ENCODE results near the gene PLA2G15. TPM values are rescaled to one million over a fixed set of nuclear protein-coding genes. Genes with fewer than 3 reads are reported as not detected.

PLA2G15 gene
- total and polyA plus RNA-seq, 2 donors (not counting 1 experiment from before 2014, with no cell fraction given), result 6.1 to 12.5 TPM

- H3K27ac ChIP-seq (ENCODE audit: low read length in 2 of 2), result no peak overlapping the region
- intact Hi-C loops (cut with micrococcal nuclease), result no loop called here
- 96% methylated on average over 7 of the region's 7 CpGs for WGBS (ENCODE audit: insufficient coverage)
- Mint-ChIP-seq H3K27ac (no peak overlapping the region), H3K27me3 (no peaks in the 10 kb centered on the region), H3K9me3 (ENCODE audit: insufficient read depth) (no peaks in the 10 kb centered on the region), H3K4me3 (no peak overlapping the region), H3K4me1 (peaks cover 40% of the 10 kb centered on the region)
- H3K9me3 ChIP-seq (ENCODE audit: control extremely low read depth in 1 of 3, control insufficient read depth in 2 of 3, insufficient read depth in 1 of 3, low read length in 2 of 3), result peaks cover 0 to 3% (median 0%) of the 10 kb centered on the region in 3 donors
- no peak overlapping the region for H2AFZ ChIP-seq (ENCODE audit: insufficient read depth, low read depth, low read length, poor library complexity, severe bottlenecking)
- no peak overlapping the region for H3K4me2 ChIP-seq (replicated peaks; ENCODE audit: low read depth, low read length, poor library complexity, severe bottlenecking)
- CTCF ChIA-PET, result interaction anchor here (0.7 to 9.1 kb wide), 10 partner anchors 12 to 86 kb away, joined by 3 to 109 read pairs (median 6); no protein-coding TSS in a partner anchor
- TF ChIP-seq, protein P1, sequence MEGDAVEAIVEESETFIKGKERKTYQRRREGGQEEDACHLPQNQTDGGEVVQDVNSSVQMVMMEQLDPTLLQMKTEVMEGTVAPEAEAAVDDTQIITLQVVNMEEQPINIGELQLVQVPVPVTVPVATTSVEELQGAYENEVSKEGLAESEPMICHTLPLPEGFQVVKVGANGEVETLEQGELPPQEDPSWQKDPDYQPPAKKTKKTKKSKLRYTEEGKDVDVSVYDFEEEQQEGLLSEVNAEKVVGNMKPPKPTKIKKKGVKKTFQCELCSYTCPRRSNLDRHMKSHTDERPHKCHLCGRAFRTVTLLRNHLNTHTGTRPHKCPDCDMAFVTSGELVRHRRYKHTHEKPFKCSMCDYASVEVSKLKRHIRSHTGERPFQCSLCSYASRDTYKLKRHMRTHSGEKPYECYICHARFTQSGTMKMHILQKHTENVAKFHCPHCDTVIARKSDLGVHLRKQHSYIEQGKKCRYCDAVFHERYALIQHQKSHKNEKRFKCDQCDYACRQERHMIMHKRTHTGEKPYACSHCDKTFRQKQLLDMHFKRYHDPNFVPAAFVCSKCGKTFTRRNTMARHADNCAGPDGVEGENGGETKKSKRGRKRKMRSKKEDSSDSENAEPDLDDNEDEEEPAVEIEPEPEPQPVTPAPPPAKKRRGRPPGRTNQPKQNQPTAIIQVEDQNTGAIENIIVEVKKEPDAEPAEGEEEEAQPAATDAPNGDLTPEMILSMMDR (IDR thresholded peaks at IDR 0.05), result no peak
- no peak for TF ChIP-seq EZH2 (IDR thresholded peaks at IDR 0.05; ENCODE audit: borderline replicate concordance, insufficient read depth, low read depth, low read length, poor library complexity, severe bottlenecking)
- peaks cover 19% of the 10 kb centered on the region for H3K79me2 ChIP-seq (ENCODE audit: control insufficient read depth, insufficient read depth, low read length)
- peaks cover 31 to 51% of the 10 kb centered on the region in 2 donors for H3K4me1 ChIP-seq (ENCODE audit: control insufficient read depth in 2 of 2, insufficient read depth in 2 of 2, low read length in 2 of 2)
- no peak for ATAC-seq (ENCODE audit: low read depth)
- H4K20me1 ChIP-seq (ENCODE audit: control insufficient read depth, insufficient read depth, low read length, poor library complexity, severe bottlenecking), result peaks cover 9% of the 10 kb centered on the region
- no peaks in the 10 kb centered on the region for H3K27me3 ChIP-seq (replicated peaks in 1 of 4; ENCODE audit: control extremely low read depth in 1 of 4, control insufficient read depth in 3 of 4, insufficient read depth in 4 of 4, low read length in 3 of 4)
- H3K4me3 ChIP-seq (ENCODE audit: control extremely low read depth in 1 of 5, extremely low read depth in 1 of 5, insufficient read depth in 1 of 5, low read depth in 2 of 5, low read length in 4 of 5), result no peak overlapping the region
- no peak overlapping the region for H3K9ac ChIP-seq (ENCODE audit: low read length)
- POLR2A ChIA-PET, result no interaction called here
- DNase-seq, result no peak
- H3K36me3 ChIP-seq (replicated peaks in 1 of 2; ENCODE audit: control extremely low read depth in 1 of 2, control insufficient read depth in 1 of 2, extremely low read depth in 1 of 2, insufficient read depth in 2 of 2, low read length in 1 of 2), result no peaks in the 10 kb centered on the region
Observed at GRCh38 chr16:68242085-68242484, 3.1 kb upstream of the PLA2G15 start.

GRCh38 chr16:68242926-68243858 is 2.0 kb upstream of the PLA2G15 start:
- H3K27ac Mint-ChIP-seq, result no peak overlapping the region
- H2AFZ ChIP-seq (ENCODE audit: insufficient read depth, low read depth, low read length, poor library complexity, severe bottlenecking), result no peak overlapping the region
- no peak overlapping the region for H3K27ac ChIP-seq (ENCODE audit: low read length in 2 of 2)
- peaks cover 38 to 50% of the 10 kb centered on the region in 2 donors for H3K4me1 ChIP-seq (ENCODE audit: control insufficient read depth in 2 of 2, insufficient read depth in 2 of 2, low read length in 2 of 2)
- peaks cover 9% of the 10 kb centered on the region for H4K20me1 ChIP-seq (ENCODE audit: control insufficient read depth, insufficient read depth, low read length, poor library complexity, severe bottlenecking)
- no peak for ATAC-seq (ENCODE audit: low read depth)
- no peak overlapping the region for H3K9ac ChIP-seq (ENCODE audit: low read length)
- H3K27me3 ChIP-seq (replicated peaks in 1 of 4; ENCODE audit: control extremely low read depth in 1 of 4, control insufficient read depth in 3 of 4, insufficient read depth in 4 of 4, low read length in 3 of 4), result no peaks in the 10 kb centered on the region
- no peak overlapping the region for H3K4me2 ChIP-seq (replicated peaks; ENCODE audit: low read depth, low read length, poor library complexity, severe bottlenecking)
- no peaks in the 10 kb centered on the region for H3K36me3 ChIP-seq (replicated peaks in 1 of 2; ENCODE audit: control extremely low read depth in 1 of 2, control insufficient read depth in 1 of 2, extremely low read depth in 1 of 2, insufficient read depth in 2 of 2, low read length in 1 of 2)
- H3K9me3 ChIP-seq (ENCODE audit: control extremely low read depth in 1 of 3, control insufficient read depth in 2 of 3, insufficient read depth in 1 of 3, low read length in 2 of 3), result no peaks in the 10 kb centered on the region
- ChIA-PET POLR2A (interaction anchor here (0.7 kb wide), 3 partner anchors 12 to 945 kb away, joined by 3 to 10 read pairs (median 7); no protein-coding TSS in a partner anchor), CTCF (interaction anchor here (0.6 to 9.1 kb wide), 10 partner anchors 13 to 730 kb away, joined by 3 to 109 read pairs (median 6); no protein-coding TSS in a partner anchor)
- peaks cover 30% of the 10 kb centered on the region for H3K79me2 ChIP-seq (ENCODE audit: control insufficient read depth, insufficient read depth, low read length)
- no peaks in the 10 kb centered on the region for H3K27me3 Mint-ChIP-seq
- H3K9me3 Mint-ChIP-seq (ENCODE audit: insufficient read depth), result no peaks in the 10 kb centered on the region
- H3K4me1 Mint-ChIP-seq, result peaks cover 39% of the 10 kb centered on the region
- TF ChIP-seq EZH2 (IDR thresholded peaks at IDR 0.05; ENCODE audit: borderline replicate concordance, insufficient read depth, low read depth, low read length, poor library complexity, severe bottlenecking), result no peak
- TF ChIP-seq, protein P1 (IDR thresholded peaks at IDR 0.05), result no peak
- peak overlapping the region; percentile 45 for H3K4me3 Mint-ChIP-seq
- intact Hi-C loops (cut with micrococcal nuclease), result no loop called here
- no peak for DNase-seq
- WGBS (ENCODE audit: insufficient coverage), result 86% methylated on average over 6 of the region's 9 CpGs
- H3K4me3 ChIP-seq (ENCODE audit: control extremely low read depth in 1 of 5, extremely low read depth in 1 of 5, insufficient read depth in 1 of 5, low read depth in 2 of 5, low read length in 4 of 5), result no peak overlapping the region

Measured in B cell (primary cell).